ENCODE data around the gene TFPT.

Gene TFPT

GRCh38 chr19:54069470-54069869 is 46.0 kb downstream of the TFPT start:
- DNase-seq: no peak

- no peak for DNase-seq
Measured at GRCh38 chr19:54063350-54064116, 51.9 kb downstream of the TFPT start, which contains the start of gene VSTM1. VSTM1 (minus strand) TSS chr19:54063897; CDS start chr19:54063777, 120 bp downstream.

- DNase-seq: no peak
Measured at GRCh38 chr19:54062643-54063042, 52.8 kb downstream of the TFPT start.
